H1 (cell line): ENCODE results near the gene PRR5. TPM values are rescaled to one million over a fixed set of nuclear protein-coding genes. Genes with fewer than 3 reads are reported as not detected.

ENCODE experiments used
- KDM1A ChIP-seq: fragments of 200-600, 300-600 bp; sonication (generic); IDR thresholded peaks from 2 replicates; pipeline ENCODE4 v1.7.1; 2016; ENCODE audit warnings: mild to moderate bottlenecking, low read length, borderline replicate concordance
- POU5F1 ChIP-seq: IDR thresholded peaks from 2 replicates; pipeline ENCODE4 v1.6.1; 2011; ENCODE audit warnings: low read depth, mild to moderate bottlenecking, low read length, moderate library complexity
- polyA plus RNA-seq, 7 experiments: library from polyadenylated mRNA; depleted of rRNA in 3 of 7; stranded (reverse) in 5 of 7; unstranded in 2 of 7; fragments of >200 nt in 5 of 7; fragments of 200-250 nt in 2 of 7; gene quantifications; 1 replicate in 5 of 7; 2 replicates in 1 of 7; 4 replicates in 1 of 7; pipeline versions ENCODE4 v1.2.1 to v1.2.3, GENCODE V29; 2011 to 2013; ENCODE audit warnings: missing spikeins in 2 of 7, mixed read lengths in 2 of 7
- total RNA-seq: library from RNA; stranded (reverse); fragmentation: NEBNext Ultra II Directional; extraction: Animal tissue kit (Norgen Biotek cat#: 25700); gene quantifications from 2 replicates; pipeline ENCODE4 v1.2.1, GENCODE V29; 2021

PRR5 gene
- total and polyA plus RNA-seq, 2 of the 8 experiments (the other 6 are each of a cell fraction or from before 2014, with no cell fraction given): 16.5 to 25.7 TPM

DNA sequence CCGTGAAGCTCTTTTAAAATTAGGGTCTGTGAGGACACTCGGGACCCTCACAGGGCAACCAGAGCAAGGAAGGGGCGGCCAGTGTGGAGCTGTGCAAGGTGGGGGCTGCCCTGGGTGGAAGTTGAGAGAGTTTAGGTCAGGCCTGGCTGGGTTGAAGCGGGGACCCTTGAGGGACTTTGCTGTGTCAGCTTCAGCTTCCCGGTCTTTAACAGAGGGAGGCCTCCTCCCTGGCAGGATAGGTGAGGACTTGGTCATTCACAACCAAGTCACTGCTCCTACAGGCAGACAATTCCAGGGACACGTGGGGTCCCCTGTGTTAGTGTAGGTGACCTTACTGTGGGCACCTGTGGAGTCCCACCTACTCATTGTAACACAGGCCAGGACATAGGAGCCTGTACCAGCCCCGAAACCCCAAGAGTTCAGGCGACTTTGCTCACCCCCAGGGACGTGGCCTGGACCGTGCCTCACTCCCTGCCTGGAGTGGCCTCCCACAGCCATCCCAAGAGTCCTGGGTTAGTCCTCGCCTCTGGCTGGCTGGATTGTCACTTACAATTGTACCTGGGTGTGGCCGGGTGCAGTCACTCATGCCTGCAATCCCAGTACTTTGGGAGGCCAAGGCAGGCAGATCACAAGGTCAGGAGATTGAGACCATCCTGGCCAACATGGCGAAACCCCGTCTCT is 31.6 kb downstream of the PRR5 start (continued):
- no peak for TF ChIP-seq POU5F1
- no peak for TF ChIP-seq KDM1A
